GM19452 (cell line): Measurements from ENCODE around the gene VANGL1.

Experiments used
- ATAC-seq: cut with Tn5 transposase; IDR thresholded peaks from one replicate; pipeline ENCODE4 v1.9.1; 2021; ENCODE audit not compliant: unreplicated experiment

Gene VANGL1

GRCh38 chr1:115643225-115643624 is 1.5 kb downstream of the VANGL1 start:
- ATAC-seq, result no peak

- no peak for ATAC-seq
Observed at GRCh38 chr1:115643666-115644065, 1.9 kb downstream of the VANGL1 start.

- ATAC-seq, result no peak
Observed at GRCh38 chr1:115644109-115644508, 2.3 kb downstream of the VANGL1 start.

GRCh38 chr1:115647047-115647446 is 5.3 kb downstream of the VANGL1 start:
- ATAC-seq, result no peak

- ATAC-seq, result no peak
Observed at GRCh38 chr1:115647507-115647906, 5.7 kb downstream of the VANGL1 start.

GRCh38 chr1:115647919-115648650 is 6.3 kb downstream of the VANGL1 start:
- ATAC-seq, result no peak

GRCh38 chr1:115648717-115649691 is 7.2 kb downstream of the VANGL1 start:
- ATAC-seq, result peak; percentile 84

- no peak for ATAC-seq
Observed at GRCh38 chr1:115649964-115650363, 8.2 kb downstream of the VANGL1 start.

GRCh38 chr1:115650961-115651360 is 9.2 kb downstream of the VANGL1 start:
- ATAC-seq, result no peak

GRCh38 chr1:115651391-115651790 is 9.6 kb downstream of the VANGL1 start:
- ATAC-seq, result no peak

GRCh38 chr1:115652236-115652788 is 10.5 kb downstream of the VANGL1 start:
- ATAC-seq, result no peak

GRCh38 chr1:115654125-115654524 is 12.4 kb downstream of the VANGL1 start:
- ATAC-seq, result no peak

- ATAC-seq, result no peak
Observed at GRCh38 chr1:115654663-115655305, 13.0 kb downstream of the VANGL1 start.

- ATAC-seq, result no peak
Observed at GRCh38 chr1:115655306-115655663, 13.5 kb downstream of the VANGL1 start.

- no peak for ATAC-seq
Observed at GRCh38 chr1:115655916-115656315, 14.1 kb downstream of the VANGL1 start.

- no peak for ATAC-seq
Observed at GRCh38 chr1:115656461-115657077, 14.8 kb downstream of the VANGL1 start.

- ATAC-seq, result no peak
Observed at GRCh38 chr1:115658646-115659045, 16.9 kb downstream of the VANGL1 start.

GRCh38 chr1:115660151-115660550 is 18.4 kb downstream of the VANGL1 start:
- no peak for ATAC-seq

- ATAC-seq, result no peak
Observed at GRCh38 chr1:115661157-115661556, 19.4 kb downstream of the VANGL1 start.

GRCh38 chr1:115665319-115666096 is 23.7 kb downstream of the VANGL1 start:
- ATAC-seq, result no peak
